T-cell (primary cell): ENCODE data around the gene PLAU. TPM values are rescaled to one million over a fixed set of nuclear protein-coding genes. Genes with fewer than 3 reads are reported as not detected.

Experiments used
- ATAC-seq, 4 experiments: fragments of 200-7000 bp in 3 of 4; fragments of 150-1000 bp in 1 of 4; cut with Tn5 transposase; replicated peaks in 1 of 4; 1 replicate in 3 of 4; 2 replicates in 1 of 4; pipeline ENCODE4 v1.10.0; 2021; ENCODE audit warnings: moderate library complexity in 3 of 4, mild to moderate bottlenecking in 2 of 4, moderate number of reproducible peaks in 1 of 4
- CTCF ChIA-PET, 2 donors: fragments of 300-600 bp; sonication (Branson Sonifier 250); formaldehyde crosslinking; loops; one replicate each; lab custom pipeline; 2022; ENCODE audit warnings: antibody characterized with exemption in 2 of 2; lab: Charles Lee
- POLR2A ChIA-PET, 2 donors: fragments of 300-600 bp; sonication (Branson Sonifier 250); formaldehyde crosslinking; loops; one replicate each; lab custom pipeline; 2022; ENCODE audit warnings: antibody characterized with exemption in 2 of 2; lab: Charles Lee
- DNase-seq, 35 experiments: peaks; one replicate each; pipeline versions ENCODE4 v3.0.0 to v3.0.0-alpha.2; 2013 to 2023
- H3K27ac ChIP-seq: one replicate; pipeline ENCODE4 v1.5.1; 2013; ENCODE audit warnings: low read length
- H3K27me3 ChIP-seq, 2 experiments: replicated peaks in 1 of 2; 1 replicate in 1 of 2; 2 replicates in 1 of 2; pipeline versions ENCODE4 v1.6.1 to v1.7.0; 2013; ENCODE audit warnings: low read length in 1 of 2, mixed read lengths in 1 of 2; ENCODE audit not compliant: control insufficient read depth in 2 of 2, insufficient read depth in 2 of 2; ENCODE audit errors: extremely low read depth in 1 of 2
- H3K36me3 ChIP-seq, 2 donors: 1 replicate in 1 of 2; 2 replicates in 1 of 2; pipeline versions ENCODE4 v1.6.1 to v1.7.0; 2013; ENCODE audit warnings: low read length in 1 of 2; ENCODE audit not compliant: control insufficient read depth in 2 of 2, insufficient read depth in 1 of 2; ENCODE audit errors: extremely low read depth in 1 of 2
- H3K4me1 ChIP-seq, 2 experiments: 1 replicate in 1 of 2; 2 replicates in 1 of 2; pipeline versions ENCODE4 v1.6.1 to v1.7.0; 2013; ENCODE audit warnings: low read length in 2 of 2, mixed read lengths in 1 of 2; ENCODE audit not compliant: insufficient read depth in 2 of 2, control insufficient read depth in 1 of 2; ENCODE audit errors: extremely low read depth in 1 of 2
- H3K4me3 ChIP-seq, 2 donors: 1 replicate in 1 of 2; 2 replicates in 1 of 2; pipeline versions ENCODE4 v1.5.1 to v1.7.0; 2013; ENCODE audit warnings: mild to moderate bottlenecking in 2 of 2, low read length in 1 of 2, moderate library complexity in 1 of 2; ENCODE audit not compliant: control insufficient read depth in 1 of 2; ENCODE audit errors: extremely low read depth in 1 of 2
- H3K9me3 ChIP-seq: 2 replicates; pipeline ENCODE4 v1.7.0; 2013
- H3K27ac Mint-ChIP-seq, 2 donors: one replicate each; pipeline ENCODE4 v1.8.0; 2020 to 2021; ENCODE audit warnings: mild to moderate bottlenecking in 2 of 2, mixed read lengths in 2 of 2
- H3K27me3 Mint-ChIP-seq, 2 donors: one replicate each; pipeline ENCODE4 v1.8.0; 2021 to 2022; ENCODE audit warnings: mixed read lengths in 2 of 2
- H3K36me3 Mint-ChIP-seq: one replicate; pipeline ENCODE4 v1.8.0; 2021; ENCODE audit warnings: mixed read lengths
- H3K4me1 Mint-ChIP-seq, 3 donors: one replicate each; pipeline ENCODE4 v1.8.0; 2020 to 2022; ENCODE audit warnings: mixed read lengths in 3 of 3, mild to moderate bottlenecking in 1 of 3
- H3K4me3 Mint-ChIP-seq, 3 donors: one replicate each; pipeline ENCODE4 v1.8.0; 2020 to 2022; ENCODE audit warnings: mild to moderate bottlenecking in 3 of 3, mixed read lengths in 3 of 3, moderate library complexity in 3 of 3
- H3K9me3 Mint-ChIP-seq, 3 donors: one replicate each; pipeline ENCODE4 v1.8.0; 2020 to 2022; ENCODE audit warnings: mixed read lengths in 3 of 3
- WGBS: methylation state at CpG from one replicate; pipeline ENCODE4 v1.1.5; 2013; ENCODE audit warnings: missing lambda C conversion rate; ENCODE audit not compliant: insufficient coverage; 5-methylcytosine and 5-hydroxymethylcytosine counted together
- total RNA-seq, 35 experiments: library from RNA in 6 of 35; stranded (reverse) in 6 of 35; fragments of 120-200 nt in 1 of 35; gene quantifications; one replicate each; pipeline versions ENCODE4 v1.2.1 to v1.2.4 and lab custom pipeline; 2013 to 2026

Gene PLAU
- total RNA-seq, 5 donors from 2014 or later (not counting 1 experiment from before 2014, with no cell fraction given), result 0.63 to 1.1 (median 1.1) TPM; not detected in 2

- Mint-ChIP-seq H3K27me3 (no peaks in the 10 kb centered on the region), H3K9me3 (no peaks in the 10 kb centered on the region), H3K36me3 (peaks cover 18% of the 10 kb centered on the region), H3K27ac (peak overlapping the region; percentile 91 to 98), H3K4me3 (peak overlapping the region; percentile 79 to 85 (median 83)), H3K4me1 (peaks cover 79 to 82% (median 82%) of the 10 kb centered on the region in 3 donors)
- H3K9me3 ChIP-seq, result no peaks in the 10 kb centered on the region
- ATAC-seq, result no peak
- no peak overlapping the region for H3K27ac ChIP-seq
- no peak overlapping the region for H3K4me3 ChIP-seq
- no peaks in the 10 kb centered on the region for H3K27me3 ChIP-seq
- peaks cover 4 to 47% of the 10 kb centered on the region in 2 donors for H3K36me3 ChIP-seq
- DNase-seq, result no peak
- peaks cover 17 to 82% of the 10 kb centered on the region in 2 experiments for H3K4me1 ChIP-seq
- ChIA-PET CTCF (interaction anchor here in 1 of 2 donors (0.7 to 1.1 kb wide), 2 partner anchors 9 to 69 kb away, joined by 3 to 9 read pairs; no protein-coding TSS in a partner anchor), POLR2A (no interaction called here)
- 93% methylated on average over 4 of the region's 8 CpGs for WGBS
Observed at GRCh38 chr10:73871295-73872189, 39.4 kb upstream of the PLAU start.

- ATAC-seq, result no peak
- Histone ChIP-seq H3K4me1 (peaks cover 12 to 75% of the 10 kb centered on the region in 2 experiments), H3K9me3 (no peaks in the 10 kb centered on the region), H3K27ac (peak overlapping the region; percentile 14), H3K4me3 (peak overlapping the region in 1 of 2 donors; percentile 17), H3K36me3 (peaks cover 4 to 46% of the 10 kb centered on the region in 2 donors), H3K27me3 (no peaks in the 10 kb centered on the region)
- ChIA-PET CTCF (interaction anchor here in 1 of 2 donors (1.1 kb wide), 1 partner anchor 8 kb away, joined by 3 read pairs; no protein-coding TSS in a partner anchor), POLR2A (no interaction called here)
- Mint-ChIP-seq H3K36me3 (peaks cover 18% of the 10 kb centered on the region), H3K9me3 (no peaks in the 10 kb centered on the region), H3K4me1 (peaks cover 79 to 82% (median 79%) of the 10 kb centered on the region in 3 donors), H3K27ac (peak overlapping the region; percentile 91 to 98), H3K4me3 (peak overlapping the region; percentile 79 to 85 (median 83)), H3K27me3 (no peaks in the 10 kb centered on the region)
- no peak for DNase-seq
- WGBS, result 73% methylated on average over 4 of the region's 5 CpGs
Observed at GRCh38 chr10:73872190-73872710, 38.7 kb upstream of the PLAU start.

GRCh38 chr10:73873142-73873837 lies 37.6 kb upstream of the PLAU start:
- peaks cover 12 to 65% of the 10 kb centered on the region in 2 experiments for H3K4me1 ChIP-seq
- peaks cover 4 to 37% of the 10 kb centered on the region in 2 donors for H3K36me3 ChIP-seq
- peaks cover 18% of the 10 kb centered on the region for H3K36me3 Mint-ChIP-seq
- POLR2A ChIA-PET, result interaction anchor here (0.6 to 0.7 kb wide), 2 partner anchors 70 to 92 kb away, joined by 3 to 4 read pairs; partner anchors contain the start of gene CHCHD1 (in 1 of the 2)
- H3K9me3 ChIP-seq, result no peaks in the 10 kb centered on the region
- CTCF ChIA-PET, result interaction anchor here in 1 of 2 donors (1.2 kb wide), 1 partner anchor 13 kb away, joined by 4 read pairs; no protein-coding TSS in a partner anchor
- H3K27ac Mint-ChIP-seq, result peak overlapping the region; percentile 91 to 98
- H3K4me3 Mint-ChIP-seq, result peak overlapping the region; percentile 79 to 85 (median 83)
- WGBS, result 63% methylated on average over 5 of the region's 33 CpGs
- H3K27ac ChIP-seq, result no peak overlapping the region
- peak in 1 of 35 experiments; percentile 18 for DNase-seq
- no peak for ATAC-seq
- peak overlapping the region; percentile 34 to 52 for H3K4me3 ChIP-seq
- peaks cover 76 to 77% (median 77%) of the 10 kb centered on the region in 3 donors for H3K4me1 Mint-ChIP-seq
- no peaks in the 10 kb centered on the region for H3K27me3 Mint-ChIP-seq
- H3K27me3 ChIP-seq, result no peaks in the 10 kb centered on the region
- H3K9me3 Mint-ChIP-seq, result no peaks in the 10 kb centered on the region

GRCh38 chr10:73873838-73874215 lies 37.1 kb upstream of the PLAU start:
- no peaks in the 10 kb centered on the region for H3K9me3 Mint-ChIP-seq
- H3K27ac Mint-ChIP-seq, result no peak overlapping the region
- H3K27me3 Mint-ChIP-seq, result no peaks in the 10 kb centered on the region
- H3K4me3 Mint-ChIP-seq, result peak overlapping the region; percentile 44 to 85 (median 54)
- H3K36me3 Mint-ChIP-seq, result peaks cover 15% of the 10 kb centered on the region
- Histone ChIP-seq H3K36me3 (peaks cover 4 to 32% of the 10 kb centered on the region in 2 donors), H3K27ac (no peak overlapping the region), H3K9me3 (no peaks in the 10 kb centered on the region), H3K4me3 (peak overlapping the region in 1 of 2 donors; percentile 43), H3K4me1 (peaks cover 12 to 59% of the 10 kb centered on the region in 2 experiments), H3K27me3 (no peaks in the 10 kb centered on the region)
- peak in 3 of 4 experiments; percentile 6 to 27 (median 26) for ATAC-seq
- peaks cover 72 to 74% (median 72%) of the 10 kb centered on the region in 3 donors for H3K4me1 Mint-ChIP-seq
- peak in 4 of 35 experiments; percentile 8 to 41 (median 22) for DNase-seq
- WGBS, result 0% methylated on average over 22 of the region's 39 CpGs
- ChIA-PET CTCF (interaction anchor here in 1 of 2 donors (1.2 to 1.4 kb wide), 2 partner anchors 12 kb away, joined by 3 to 4 read pairs; no protein-coding TSS in a partner anchor), POLR2A (interaction anchor here (0.6 to 0.7 kb wide), 3 partner anchors 24 to 92 kb away, joined by 3 to 4 read pairs (median 4); partner anchors contain the start of gene CHCHD1 (in 1 of the 2))

- Mint-ChIP-seq H3K27ac (peak within 1 kb of the TSS; percentile 94 to 98), H3K4me3 (peak within 1 kb of the TSS; percentile 85 to 91 (median 86)), H3K27me3 (no peaks in the 10 kb centered on the region), H3K36me3 (peaks cover 15% of the 10 kb centered on the region), H3K4me1 (peaks cover 72 to 74% (median 72%) of the 10 kb centered on the region in 3 donors), H3K9me3 (no peaks in the 10 kb centered on the region)
- Histone ChIP-seq H3K27ac (peak within 1 kb of the TSS; percentile 87), H3K27me3 (no peaks in the 10 kb centered on the region), H3K36me3 (peaks cover 4 to 26% of the 10 kb centered on the region in 2 donors), H3K9me3 (no peaks in the 10 kb centered on the region), H3K4me1 (peaks cover 10 to 61% of the 10 kb centered on the region in 2 experiments), H3K4me3 (peak within 1 kb of the TSS; percentile 55 to 89)
- CTCF ChIA-PET, result interaction anchor here (0.8 to 1.4 kb wide), 6 partner anchors 12 to 84 kb away, joined by 3 to 6 read pairs (median 4); no protein-coding TSS in a partner anchor
- WGBS, result under 1% methylated on average over 71 of the region's 95 CpGs
- POLR2A ChIA-PET, result interaction anchor here in 1 of 2 donors (0.7 kb wide), 2 partner anchors 10 to 25 kb away, joined by 4 to 5 read pairs; no protein-coding TSS in a partner anchor
- DNase-seq (peak; percentile 59 to 91 (median 76)), ATAC-seq (peak; percentile 79 to 89 (median 88))
Observed at GRCh38 chr10:73874267-73875138, 36.4 kb upstream of the PLAU start, which contains the start of gene CAMK2G. Gene CAMK2G, minus strand, starts transcription at chr10:73874555. Its CDS starts 94 bp downstream, at chr10:73874461.
